ENCODE measurements around the gene TEN1. TPM values are rescaled to one million over a fixed set of nuclear protein-coding genes. Genes with fewer than 3 reads are reported as not detected.

Gene TEN1
- total and polyA plus RNA-seq, 9 of the 15 experiments (the other 6 are each of a cell fraction or from before 2014, with no cell fraction given) = 1.3 to 25.7 (median 10.1) TPM

DNA sequence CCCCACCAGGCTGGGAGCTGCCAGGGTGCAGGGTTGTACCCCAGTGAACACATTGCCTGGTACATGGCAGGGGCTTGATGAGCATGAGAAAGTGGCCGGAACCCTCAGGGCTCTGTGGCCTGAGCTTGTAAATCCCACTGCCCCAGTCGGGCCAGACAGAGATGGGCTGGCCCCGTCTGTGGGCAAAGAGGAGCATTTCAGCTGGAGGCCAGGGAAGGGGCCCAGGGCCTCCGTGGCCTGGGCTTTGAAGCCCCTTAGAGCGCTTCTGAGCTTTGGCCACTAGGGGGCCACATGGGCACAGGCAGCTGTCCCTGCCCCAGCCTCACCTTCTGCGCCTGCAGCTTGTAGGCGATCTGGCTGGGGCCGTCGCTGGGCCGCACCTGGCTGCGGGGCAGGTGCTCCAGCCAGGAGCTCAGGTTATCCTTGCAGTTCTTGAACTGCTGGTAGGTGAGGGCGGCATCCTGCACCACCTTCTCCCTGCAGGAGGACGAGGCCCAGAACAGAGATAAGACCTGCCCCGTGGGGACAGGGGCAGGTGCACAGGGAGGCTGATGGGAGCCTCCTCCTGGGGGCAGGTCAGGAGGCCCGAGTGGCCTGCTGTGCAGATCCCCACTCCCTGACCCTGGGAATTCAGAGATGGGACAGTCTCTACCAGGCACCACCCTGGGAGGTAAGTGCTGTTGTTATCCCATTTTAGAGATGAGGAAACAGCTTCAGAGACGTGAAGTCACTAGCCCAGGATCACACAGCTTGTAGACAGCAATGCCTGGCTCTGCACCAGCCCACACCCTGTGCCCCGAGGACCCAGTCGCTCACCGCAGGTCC, 35.3 kb downstream of the TEN1 start (continued):
- TF ChIP-seq, protein P1, sequence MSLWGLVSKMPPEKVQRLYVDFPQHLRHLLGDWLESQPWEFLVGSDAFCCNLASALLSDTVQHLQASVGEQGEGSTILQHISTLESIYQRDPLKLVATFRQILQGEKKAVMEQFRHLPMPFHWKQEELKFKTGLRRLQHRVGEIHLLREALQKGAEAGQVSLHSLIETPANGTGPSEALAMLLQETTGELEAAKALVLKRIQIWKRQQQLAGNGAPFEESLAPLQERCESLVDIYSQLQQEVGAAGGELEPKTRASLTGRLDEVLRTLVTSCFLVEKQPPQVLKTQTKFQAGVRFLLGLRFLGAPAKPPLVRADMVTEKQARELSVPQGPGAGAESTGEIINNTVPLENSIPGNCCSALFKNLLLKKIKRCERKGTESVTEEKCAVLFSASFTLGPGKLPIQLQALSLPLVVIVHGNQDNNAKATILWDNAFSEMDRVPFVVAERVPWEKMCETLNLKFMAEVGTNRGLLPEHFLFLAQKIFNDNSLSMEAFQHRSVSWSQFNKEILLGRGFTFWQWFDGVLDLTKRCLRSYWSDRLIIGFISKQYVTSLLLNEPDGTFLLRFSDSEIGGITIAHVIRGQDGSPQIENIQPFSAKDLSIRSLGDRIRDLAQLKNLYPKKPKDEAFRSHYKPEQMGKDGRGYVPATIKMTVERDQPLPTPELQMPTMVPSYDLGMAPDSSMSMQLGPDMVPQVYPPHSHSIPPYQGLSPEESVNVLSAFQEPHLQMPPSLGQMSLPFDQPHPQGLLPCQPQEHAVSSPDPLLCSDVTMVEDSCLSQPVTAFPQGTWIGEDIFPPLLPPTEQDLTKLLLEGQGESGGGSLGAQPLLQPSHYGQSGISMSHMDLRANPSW (CRISPR knock-in tag; IDR thresholded peaks at IDR 0.05) = no peak
- TF ChIP-seq MBD1 (CRISPR knock-in tag; IDR thresholded peaks at IDR 0.05) (no peak), GABPB1 (CRISPR knock-in tag; IDR thresholded peaks at IDR 0.05) (0 out of 2 replicates have a peak, but pooled peaks have one; percentile 25), SLC30A9 (CRISPR knock-in tag; IDR thresholded peaks at IDR 0.05) (no peak), C11orf30 (IDR thresholded peaks at IDR 0.05; ENCODE audit: low read depth) (no peak), PKNOX1 (IDR thresholded peaks at IDR 0.05) (no peak), HDAC6 (IDR thresholded peaks at IDR 0.05; ENCODE audit: low read depth, low read length) (no peak), MTA3 (IDR thresholded peaks at IDR 0.05; ENCODE audit: borderline replicate concordance) (no peak), ZNF146 (CRISPR knock-in tag; IDR thresholded peaks at IDR 0.05; ENCODE audit: unreplicated experiment) (no peak), FOXO4 (CRISPR knock-in tag; IDR thresholded peaks at IDR 0.05) (no peak), ADNP (tag; IDR thresholded peaks at IDR 0.05) (no peak), ZNF140 (CRISPR knock-in tag; IDR thresholded peaks at IDR 0.05) (no peak), DDX20 (tag; IDR thresholded peaks at IDR 0.05; ENCODE audit: low read depth) (no peak), MEF2D (tag; conservative IDR thresholded peaks at IDR 0.05; ENCODE audit: low read depth) (no peak), HSF4 (CRISPR knock-in tag; IDR thresholded peaks at IDR 0.05; ENCODE audit: borderline replicate concordance) (no peak), PHF20 (IDR thresholded peaks at IDR 0.05; ENCODE audit: partially characterized antibody) (no peak), FOS (IDR thresholded peaks at IDR 0.05; ENCODE audit: extremely low read depth, insufficient read length) (no peak)
- TF ChIP-seq, protein P2, sequence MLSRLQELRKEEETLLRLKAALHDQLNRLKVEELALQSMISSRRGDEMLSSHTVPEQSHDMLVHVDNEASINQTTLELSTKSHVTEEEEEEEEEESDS (CRISPR knock-in tag; IDR thresholded peaks at IDR 0.05) = no peak
